SK-N-MC (cell line): ENCODE results near the gene TMEM117.
"Not testable (repeated sequence)": the region's sequence is repeated elsewhere in the genome, so short reads cannot be mapped to it uniquely, and the experiment has no call there.

ENCODE experiments used
- DNase-seq: peaks from one replicate; pipeline ENCODE4 v3.0.0-alpha.2; 2011; ENCODE audit warnings: low read depth, low spot score
- H3K27ac ChIP-seq: fragments of 200-600 bp; sonication (generic); 2 replicates; pipeline ENCODE4 v1.5.1; 2016; ENCODE audit warnings: mixed run types
- H3K36me3 ChIP-seq: fragments of 200-600 bp; sonication (generic); 2 replicates; pipeline ENCODE4 v1.6.1; 2017; ENCODE audit warnings: antibody characterized with exemption, low read length, mixed read lengths; ENCODE audit not compliant: insufficient read depth
- H3K4me3 ChIP-seq: fragments of 200-600 bp; sonication (generic); 2 replicates; pipeline ENCODE4 v1.5.1; 2016
- H3K9ac ChIP-seq: fragments of 200-600 bp; sonication (generic); 2 replicates; pipeline ENCODE4 v1.8.0; 2017; ENCODE audit warnings: mixed run types, mixed read lengths; ENCODE audit not compliant: insufficient read length
- H3K9me3 ChIP-seq: fragments of 200-600 bp; sonication (generic); 2 replicates; pipeline ENCODE4 v1.6.1; 2017; ENCODE audit warnings: low read depth, mild to moderate bottlenecking, antibody characterized with exemption, low read length, moderate library complexity, mixed read lengths
- EZH2 ChIP-seq: fragments of 200-600 bp; sonication (generic); IDR thresholded peaks from one replicate; pipeline ENCODE4 v1.6.1; 2017; ENCODE audit warnings: antibody characterized with exemption
- FOXP2 ChIP-seq: optimal IDR thresholded peaks from 2 replicates; pipeline ENCODE3; 2011; ENCODE audit warnings: mild to moderate bottlenecking, moderate library complexity; ENCODE audit not compliant: insufficient read depth; ENCODE audit errors: extremely low read length, control extremely low read depth
- POLR2AphosphoS5 ChIP-seq: IDR thresholded peaks from 2 replicates; pipeline ENCODE4 v1.6.1; 2012; ENCODE audit warnings: mild to moderate bottlenecking, low read depth, low read length, borderline replicate concordance

Gene TMEM117

GRCh38 chr12:44225149-44225510 is 389.2 kb downstream of the TMEM117 start:
- H3K36me3 ChIP-seq: no peaks in the 10 kb centered on the region
- DNase-seq: peak; percentile 37
- TF ChIP-seq FOXP2 (no peak), EZH2 (no peak), POLR2AphosphoS5 (no peak)
- H3K27ac ChIP-seq: no peak overlapping the region; the same call in 1 of the 2 replicates
- H3K9ac ChIP-seq: no peak overlapping the region
- no peaks in the 10 kb centered on the region for H3K9me3 ChIP-seq
- no peak overlapping the region for H3K4me3 ChIP-seq

- no peaks in the 10 kb centered on the region for H3K36me3 ChIP-seq
- no peak for TF ChIP-seq EZH2
- TF ChIP-seq FOXP2: no peak
- TF ChIP-seq POLR2AphosphoS5: no peak
Measured at GRCh38 chr12:44227616-44228015, 391.7 kb downstream of the TMEM117 start.

DNA sequence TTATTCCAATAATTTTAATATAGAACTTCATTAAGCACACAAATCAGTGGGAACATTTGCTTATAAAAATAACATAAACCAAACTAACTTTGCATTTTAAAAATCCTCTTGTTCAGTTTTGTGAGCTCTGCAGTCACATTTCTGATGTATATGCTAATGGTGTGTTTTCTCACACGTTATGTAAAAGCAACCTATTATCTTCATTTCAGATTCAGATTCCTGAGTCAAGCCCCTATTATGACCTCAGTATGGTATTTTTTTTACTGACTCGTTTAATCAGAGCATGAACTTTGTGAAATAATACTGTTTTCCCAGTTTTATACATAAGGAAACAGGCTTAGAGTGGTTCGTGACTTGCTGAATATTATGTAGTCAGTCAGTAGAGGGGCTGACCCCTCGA is 394.0 kb downstream of the TMEM117 start:
- Histone ChIP-seq H3K36me3 (no peaks in the 10 kb centered on the region), H3K4me3 (no peak overlapping the region), H3K9ac (no peak overlapping the region), H3K9me3 (no peaks in the 10 kb centered on the region), H3K27ac (no peak overlapping the region)
- no peak for TF ChIP-seq POLR2AphosphoS5
- no peak for TF ChIP-seq FOXP2
- TF ChIP-seq EZH2: no peak
- DNase-seq: no peak

More at GRCh38 chr12:44227616-44228015, 391.7 kb downstream of the TMEM117 start:
- no peak overlapping the region for H3K4me3 ChIP-seq
- H3K27ac ChIP-seq: no peak overlapping the region
- H3K9ac ChIP-seq: no peak overlapping the region
- no peak for DNase-seq
- no peaks in the 10 kb centered on the region for H3K9me3 ChIP-seq

- H3K4me3 ChIP-seq: no peak overlapping the region
- no peak for DNase-seq
- no peaks in the 10 kb centered on the region for H3K36me3 ChIP-seq
- TF ChIP-seq POLR2AphosphoS5 (no peak), EZH2 (no peak), FOXP2 (no peak)
- no peak overlapping the region for H3K27ac ChIP-seq
- no peaks in the 10 kb centered on the region for H3K9me3 ChIP-seq
- no peak overlapping the region for H3K9ac ChIP-seq
Measured at GRCh38 chr12:44235674-44236073, 399.8 kb downstream of the TMEM117 start.

GRCh38 chr12:44240186-44240585 is 404.3 kb downstream of the TMEM117 start:
- TF ChIP-seq EZH2 (no peak), POLR2AphosphoS5 (no peak), FOXP2 (no peak)
- Histone ChIP-seq H3K27ac (no peak overlapping the region), H3K36me3 (no peaks in the 10 kb centered on the region), H3K9me3 (peaks cover 3% of the 10 kb centered on the region; the same call in 1 of the 2 replicates), H3K9ac (no peak overlapping the region), H3K4me3 (no peak overlapping the region)
- DNase-seq: no peak

GRCh38 chr12:44245932-44246331 is 410.1 kb downstream of the TMEM117 start:
- DNase-seq: no peak
- Histone ChIP-seq H3K9me3 (peaks cover 3% of the 10 kb centered on the region; the same call in 1 of the 2 replicates), H3K27ac (no peak overlapping the region), H3K9ac (no peak overlapping the region), H3K36me3 (no peaks in the 10 kb centered on the region), H3K4me3 (no peak overlapping the region)
- TF ChIP-seq FOXP2: no peak
- TF ChIP-seq POLR2AphosphoS5: no peak
- no peak for TF ChIP-seq EZH2

DNA sequence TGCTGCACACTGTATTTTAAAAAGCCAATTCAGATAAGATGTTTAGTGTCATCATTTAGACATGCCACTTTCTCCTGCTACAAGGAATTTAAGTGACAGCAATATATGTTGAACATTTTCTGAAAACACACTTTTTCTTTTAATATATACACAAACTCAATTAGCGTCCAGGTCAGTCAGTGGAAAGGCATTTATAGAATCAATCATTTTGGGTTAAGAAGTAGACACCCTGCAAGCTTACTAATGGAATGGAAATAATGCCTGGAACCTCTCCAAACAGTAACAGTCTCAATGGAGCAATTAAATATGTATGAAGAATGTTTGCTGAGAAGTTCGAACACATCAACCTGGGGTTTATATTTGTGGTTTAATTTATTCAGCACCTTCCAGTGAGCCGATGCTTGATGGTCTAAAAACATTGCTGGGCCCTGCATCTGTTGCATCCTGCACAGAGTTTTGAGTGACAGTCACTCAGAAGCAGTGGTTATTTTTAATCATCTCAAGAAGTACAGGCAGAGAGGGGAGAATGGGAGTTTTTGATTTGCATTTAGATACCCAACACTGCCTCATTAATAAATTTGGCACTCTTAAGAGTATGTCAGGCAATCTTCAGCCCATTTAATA is 410.7 kb downstream of the TMEM117 start:
- H3K4me3 ChIP-seq: no peak overlapping the region
- TF ChIP-seq EZH2 (no peak), FOXP2 (no peak), POLR2AphosphoS5 (no peak)
- H3K9me3 ChIP-seq: peaks cover 3% of the 10 kb centered on the region; the same call in 1 of the 2 replicates
- no peak overlapping the region for H3K9ac ChIP-seq
- DNase-seq: peak; percentile 18
- peak overlapping the region; percentile 21; the same call in 1 of the 2 replicates for H3K27ac ChIP-seq
- no peaks in the 10 kb centered on the region for H3K36me3 ChIP-seq

- H3K9ac ChIP-seq: no peak overlapping the region
- DNase-seq: no peak
Measured at GRCh38 chr12:44247588-44247987, 411.7 kb downstream of the TMEM117 start.

DNA sequence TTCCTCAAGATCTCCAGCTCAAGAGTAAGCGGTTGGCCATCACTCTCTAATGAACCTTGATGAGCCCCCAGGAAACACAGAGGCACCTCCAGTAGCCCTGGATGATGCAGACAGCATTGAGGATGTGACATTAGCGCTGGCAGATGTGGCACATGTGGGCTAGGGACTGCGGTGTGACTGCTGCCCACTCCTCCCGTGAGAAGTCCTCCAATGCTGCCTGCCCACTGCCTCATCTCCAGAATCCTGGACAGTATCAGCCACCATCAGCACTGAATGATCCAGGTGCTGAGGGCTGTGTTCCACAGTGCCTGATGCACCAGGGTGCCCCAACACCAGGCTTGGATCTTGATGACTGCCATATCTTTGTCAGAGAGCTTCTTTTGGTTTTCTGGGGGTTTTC is 412.6 kb downstream of the TMEM117 start:
- peaks cover 3% of the 10 kb centered on the region; the same call in 1 of the 2 replicates for H3K9me3 ChIP-seq
- H3K4me3 ChIP-seq: no peak overlapping the region
- H3K36me3 ChIP-seq: no peaks in the 10 kb centered on the region
- H3K9ac ChIP-seq: no peak overlapping the region
- no peak overlapping the region for H3K27ac ChIP-seq
- no peak for DNase-seq
- TF ChIP-seq POLR2AphosphoS5 (no peak), EZH2 (no peak), FOXP2 (no peak)

More at GRCh38 chr12:44247588-44247987, 411.7 kb downstream of the TMEM117 start:
- Histone ChIP-seq H3K4me3 (no peak overlapping the region), H3K27ac (no peak overlapping the region), H3K36me3 (no peaks in the 10 kb centered on the region), H3K9me3 (peaks cover 3% of the 10 kb centered on the region; the same call in 1 of the 2 replicates)
- no peak for TF ChIP-seq POLR2AphosphoS5
- no peak for TF ChIP-seq EZH2
- no peak for TF ChIP-seq FOXP2

GRCh38 chr12:44250440-44250839 is 414.6 kb downstream of the TMEM117 start:
- H3K27ac ChIP-seq, H3K9ac ChIP-seq, H3K36me3 ChIP-seq, DNase-seq, H3K9me3 ChIP-seq, H3K4me3 ChIP-seq: not testable (repeated sequence)
